Measurements from ENCODE around the gene PARD3B. TPM values are rescaled to one million over a fixed set of nuclear protein-coding genes. Genes with fewer than 3 reads are reported as not detected.

The PARD3B gene
- total and polyA plus RNA-seq, 5 donors from 2014 or later, result 0.03 to 0.68 (median 0.08) TPM; not detected in 1

DNA sequence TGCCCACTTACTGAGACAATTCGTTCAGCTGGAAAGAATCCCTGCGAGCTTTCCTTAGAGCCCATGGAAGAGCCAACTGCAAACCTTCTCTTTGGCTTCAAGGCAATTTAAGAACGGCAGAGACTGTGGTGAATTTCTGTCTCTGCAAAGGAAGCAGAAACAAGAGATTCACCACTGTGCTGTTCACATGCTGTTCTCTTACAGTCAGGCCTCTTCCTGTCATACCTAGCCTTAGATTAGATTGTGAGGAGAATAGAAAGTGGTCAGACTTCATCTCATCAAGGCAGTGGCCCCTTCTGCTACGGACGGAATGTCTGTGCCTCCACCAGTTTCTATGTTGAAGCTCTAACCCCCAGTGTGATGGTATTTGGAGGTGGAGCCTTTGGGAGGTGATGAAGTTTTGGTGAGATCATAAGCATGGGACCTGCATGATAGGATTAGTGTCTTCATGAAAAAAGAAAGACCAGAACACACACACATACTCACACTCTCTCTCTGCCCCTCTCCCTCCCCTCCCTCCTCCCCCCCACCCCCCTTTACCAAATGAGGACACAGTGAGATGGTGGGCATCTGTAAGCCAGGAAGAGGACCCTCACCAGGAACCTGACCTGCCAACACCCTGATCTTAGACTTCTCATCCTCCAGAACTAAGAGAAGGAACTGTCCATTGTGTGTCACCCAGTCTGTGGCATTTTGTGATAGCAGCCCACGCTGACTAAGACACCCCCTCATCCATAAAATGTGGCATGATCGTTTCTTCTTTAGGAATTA is 1091.5 kb downstream of the PARD3B start:
- Mint-ChIP-seq H3K36me3 (no peaks in the 10 kb centered on the region), H3K27ac (no peak overlapping the region), H3K4me1 (no peaks in the 10 kb centered on the region), H3K4me3 (no peak overlapping the region), H3K27me3 (peaks cover 6% of the 10 kb centered on the region), H3K9me3 (peaks cover 0 to 1% (median 0%) of the 10 kb centered on the region in 7 donors)
- no peaks in the 10 kb centered on the region for H3K9me3 ChIP-seq (ENCODE audit: control insufficient read depth in 2 of 2, low read length in 2 of 2)
- no peaks in the 10 kb centered on the region for H3K36me3 ChIP-seq (ENCODE audit: control insufficient read depth, insufficient read depth, low read length)
- H3K27ac ChIP-seq (ENCODE audit: insufficient read depth, low read length, poor library complexity, severe bottlenecking), result no peak overlapping the region
- no peaks in the 10 kb centered on the region for H3K4me1 ChIP-seq (ENCODE audit: control insufficient read depth, insufficient read depth, low read length, poor library complexity, severe bottlenecking)
- DNase-seq (peak in 1 of 3 donors; percentile 6), ATAC-seq (ENCODE audit: low read depth in 2 of 2) (no peak)
- H3K4me3 ChIP-seq (ENCODE audit: low read depth, low read length), result no peak overlapping the region
- peaks cover 2% of the 10 kb centered on the region for H3K27me3 ChIP-seq (ENCODE audit: control insufficient read depth, insufficient read depth, low read length)

DNA sequence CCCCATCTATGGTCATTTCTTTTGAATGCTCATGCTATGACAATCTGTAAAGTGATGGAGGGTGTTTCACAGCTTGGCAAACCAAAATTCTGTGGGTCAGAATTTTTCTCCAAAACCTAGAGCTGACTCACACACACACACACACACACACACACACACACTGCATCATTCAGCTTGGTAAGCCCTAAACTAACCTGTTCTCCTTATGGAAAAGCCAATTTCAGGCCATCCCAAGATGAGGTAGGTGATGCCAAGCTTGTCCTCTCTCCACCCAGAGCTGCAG is 1092.0 kb downstream of the PARD3B start:
- peaks cover 0 to 1% (median 0%) of the 10 kb centered on the region in 7 donors for H3K9me3 Mint-ChIP-seq
- H3K36me3 ChIP-seq (ENCODE audit: control insufficient read depth, insufficient read depth, low read length), result no peaks in the 10 kb centered on the region
- H3K27ac ChIP-seq (ENCODE audit: insufficient read depth, low read length, poor library complexity, severe bottlenecking), result no peak overlapping the region
- no peak overlapping the region for H3K4me3 Mint-ChIP-seq
- H3K4me3 ChIP-seq (ENCODE audit: low read depth, low read length), result no peak overlapping the region
- peaks cover 6% of the 10 kb centered on the region for H3K27me3 Mint-ChIP-seq
- H3K9me3 ChIP-seq (ENCODE audit: control insufficient read depth in 2 of 2, low read length in 2 of 2), result no peaks in the 10 kb centered on the region
- H3K4me1 ChIP-seq (ENCODE audit: control insufficient read depth, insufficient read depth, low read length, poor library complexity, severe bottlenecking), result no peaks in the 10 kb centered on the region
- no peaks in the 10 kb centered on the region for H3K4me1 Mint-ChIP-seq
- H3K36me3 Mint-ChIP-seq, result no peaks in the 10 kb centered on the region
- no peak overlapping the region for H3K27ac Mint-ChIP-seq
- DNase-seq, result no peak
- H3K27me3 ChIP-seq (ENCODE audit: control insufficient read depth, insufficient read depth, low read length), result peaks cover 2% of the 10 kb centered on the region
- no peak for ATAC-seq (ENCODE audit: low read depth in 2 of 2)

DNA sequence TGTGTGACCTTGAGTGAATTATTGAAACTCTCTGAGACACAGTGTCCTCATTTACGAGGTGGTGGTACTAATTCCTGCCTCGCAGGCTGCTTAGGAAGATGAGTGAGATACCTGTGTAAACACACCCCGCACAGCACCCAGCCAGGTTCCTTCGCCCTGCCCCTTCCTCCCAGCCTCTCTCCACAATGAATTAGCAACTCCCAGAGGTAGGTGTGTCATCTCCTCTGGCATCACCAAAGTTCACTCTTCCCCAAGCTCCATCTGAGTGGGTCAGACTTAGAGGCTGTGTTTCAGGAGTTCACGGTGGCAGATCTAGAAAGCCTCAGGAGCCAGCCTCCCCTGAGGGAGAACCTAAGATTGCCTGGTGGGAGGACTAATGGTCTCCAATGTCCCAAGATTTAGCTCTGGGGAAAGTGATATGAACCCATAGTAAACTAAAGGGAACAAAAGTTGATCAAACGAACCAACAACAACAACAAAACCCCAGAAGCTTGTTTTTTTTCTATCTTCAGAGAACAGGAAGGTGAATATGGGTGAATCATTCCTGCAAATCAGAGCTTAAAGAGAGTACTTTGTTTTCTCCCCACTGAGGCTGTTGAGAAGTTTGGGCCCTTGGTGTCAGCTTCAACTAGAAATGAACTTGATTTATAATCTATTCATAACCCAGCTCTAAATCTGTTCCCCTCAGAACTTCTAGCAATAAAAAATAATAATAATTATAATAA is 1092.7 kb downstream of the PARD3B start:
- Histone ChIP-seq H3K36me3 (ENCODE audit: control insufficient read depth, insufficient read depth, low read length) (no peaks in the 10 kb centered on the region), H3K4me3 (ENCODE audit: low read depth, low read length) (no peak overlapping the region), H3K9me3 (ENCODE audit: control insufficient read depth in 2 of 2, low read length in 2 of 2) (no peaks in the 10 kb centered on the region), H3K27me3 (ENCODE audit: control insufficient read depth, insufficient read depth, low read length) (peaks cover 2% of the 10 kb centered on the region), H3K4me1 (ENCODE audit: control insufficient read depth, insufficient read depth, low read length, poor library complexity, severe bottlenecking) (no peaks in the 10 kb centered on the region), H3K27ac (ENCODE audit: insufficient read depth, low read length, poor library complexity, severe bottlenecking) (no peak overlapping the region)
- H3K27me3 Mint-ChIP-seq, result peaks cover 6% of the 10 kb centered on the region
- no peaks in the 10 kb centered on the region for H3K4me1 Mint-ChIP-seq
- H3K27ac Mint-ChIP-seq, result no peak overlapping the region
- peaks cover 0 to 1% (median 0%) of the 10 kb centered on the region in 7 donors for H3K9me3 Mint-ChIP-seq
- no peak for ATAC-seq (ENCODE audit: low read depth in 2 of 2)
- H3K4me3 Mint-ChIP-seq, result no peak overlapping the region
- no peaks in the 10 kb centered on the region for H3K36me3 Mint-ChIP-seq
- no peak for DNase-seq

DNA sequence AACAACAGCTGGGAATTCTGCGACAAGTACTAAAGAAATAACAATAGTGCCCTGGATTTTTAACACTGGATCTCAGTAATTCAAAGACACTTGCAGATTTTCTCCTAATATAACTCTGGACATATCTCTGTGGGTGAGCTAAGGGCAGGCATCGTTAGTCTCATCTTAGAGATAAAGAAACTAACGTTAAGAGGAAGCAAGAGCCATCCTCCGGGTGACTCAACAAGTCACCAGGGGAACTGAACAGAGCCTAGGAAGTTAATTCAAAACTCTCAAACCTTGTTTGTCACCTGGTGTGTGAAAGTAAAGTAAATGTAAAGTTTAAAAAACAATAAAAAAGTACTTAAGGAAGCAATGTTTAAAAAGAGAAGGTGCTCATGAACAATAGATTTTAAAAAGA is 1095.4 kb downstream of the PARD3B start:
- H3K4me1 ChIP-seq (ENCODE audit: control insufficient read depth, insufficient read depth, low read length, poor library complexity, severe bottlenecking), result no peaks in the 10 kb centered on the region

DNA sequence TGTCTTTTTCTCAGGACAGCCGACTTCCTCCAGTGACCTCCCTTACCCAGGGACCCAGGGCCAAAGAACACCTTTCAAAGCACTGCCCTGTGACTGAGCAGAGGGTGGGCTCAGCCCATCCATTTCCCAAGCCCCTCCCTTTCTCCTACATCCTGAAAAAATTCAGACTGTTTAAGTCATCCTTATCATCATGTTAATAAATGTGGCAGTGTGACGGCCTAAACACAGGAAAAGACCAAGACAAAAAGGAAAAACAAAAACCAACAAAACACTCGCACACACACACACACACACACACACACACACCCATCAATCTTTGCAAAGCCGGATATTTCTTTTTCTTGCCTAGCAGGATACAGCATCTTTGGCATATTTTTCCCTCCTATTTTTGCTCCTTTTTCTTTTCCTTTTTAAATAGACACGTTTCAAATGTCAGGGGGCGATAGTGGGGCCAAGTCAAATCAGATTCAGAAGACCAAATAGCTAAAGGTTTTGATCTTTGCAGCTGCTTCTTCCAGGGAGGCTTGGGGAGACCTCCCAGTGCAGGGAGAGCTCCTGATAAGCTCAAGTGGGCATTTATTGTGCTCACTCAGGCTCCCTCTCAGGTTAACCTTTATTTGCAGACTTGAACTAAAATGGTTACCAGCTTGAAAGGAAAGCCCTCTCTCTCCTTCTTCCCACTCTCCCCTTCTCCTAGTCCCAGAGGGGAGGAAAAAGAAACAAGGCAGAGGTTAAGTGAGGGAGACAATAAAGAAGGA is 1097.5 kb downstream of the PARD3B start:
- H3K4me1 Mint-ChIP-seq, result no peaks in the 10 kb centered on the region
- DNase-seq (no peak), ATAC-seq (ENCODE audit: low read depth in 2 of 2) (no peak)
- Histone ChIP-seq H3K36me3 (ENCODE audit: control insufficient read depth, insufficient read depth, low read length) (no peaks in the 10 kb centered on the region), H3K27me3 (ENCODE audit: control insufficient read depth, insufficient read depth, low read length) (peaks cover 2% of the 10 kb centered on the region), H3K4me3 (ENCODE audit: low read depth, low read length) (no peak overlapping the region), H3K4me1 (ENCODE audit: control insufficient read depth, insufficient read depth, low read length, poor library complexity, severe bottlenecking) (no peaks in the 10 kb centered on the region), H3K27ac (ENCODE audit: insufficient read depth, low read length, poor library complexity, severe bottlenecking) (no peak overlapping the region), H3K9me3 (ENCODE audit: control insufficient read depth in 2 of 2, low read length in 2 of 2) (no peaks in the 10 kb centered on the region)
- H3K27ac Mint-ChIP-seq, result no peak overlapping the region
- H3K9me3 Mint-ChIP-seq, result peaks cover 0 to 1% (median 0%) of the 10 kb centered on the region in 7 donors
- H3K4me3 Mint-ChIP-seq, result no peak overlapping the region
- peaks cover 6% of the 10 kb centered on the region for H3K27me3 Mint-ChIP-seq
- no peaks in the 10 kb centered on the region for H3K36me3 Mint-ChIP-seq

More for the DNA sequence above, 1095.4 kb downstream of the PARD3B start:
- Histone ChIP-seq H3K27me3 (ENCODE audit: control insufficient read depth, insufficient read depth, low read length) (peaks cover 2% of the 10 kb centered on the region), H3K4me3 (ENCODE audit: low read depth, low read length) (no peak overlapping the region), H3K36me3 (ENCODE audit: control insufficient read depth, insufficient read depth, low read length) (no peaks in the 10 kb centered on the region), H3K27ac (ENCODE audit: insufficient read depth, low read length, poor library complexity, severe bottlenecking) (no peak overlapping the region), H3K9me3 (ENCODE audit: control insufficient read depth in 2 of 2, low read length in 2 of 2) (no peaks in the 10 kb centered on the region)
- H3K4me3 Mint-ChIP-seq, result no peak overlapping the region
- H3K4me1 Mint-ChIP-seq, result no peaks in the 10 kb centered on the region
- H3K27me3 Mint-ChIP-seq, result peaks cover 6% of the 10 kb centered on the region
- no peaks in the 10 kb centered on the region for H3K36me3 Mint-ChIP-seq
- H3K27ac Mint-ChIP-seq, result no peak overlapping the region
- DNase-seq (no peak), ATAC-seq (ENCODE audit: low read depth in 2 of 2) (no peak)
- peaks cover 0 to 1% (median 0%) of the 10 kb centered on the region in 7 donors for H3K9me3 Mint-ChIP-seq

DNA sequence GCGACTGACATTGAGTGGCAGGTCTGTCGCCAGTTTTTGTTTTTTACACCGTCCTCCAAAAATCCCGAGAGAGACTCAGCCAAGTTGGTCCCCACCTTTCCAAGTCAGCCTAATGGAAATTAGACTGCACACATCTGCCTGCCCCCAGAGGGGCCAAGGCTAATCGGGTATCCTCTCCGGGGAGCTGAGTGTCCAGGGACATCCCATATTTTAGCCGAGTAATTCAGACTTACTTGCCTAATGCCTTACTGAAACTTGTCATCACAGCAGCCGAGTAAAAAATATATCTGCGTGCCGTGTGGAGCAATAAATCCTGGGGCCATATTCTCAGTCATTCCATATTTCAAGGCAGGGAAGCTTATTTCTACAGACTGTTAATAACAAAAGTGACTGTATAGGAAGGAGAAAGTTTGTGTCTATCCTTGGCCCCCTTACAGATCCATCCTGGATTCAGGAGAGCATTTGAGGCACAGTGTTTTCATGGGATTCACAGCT is 1098.2 kb downstream of the PARD3B start:
- no peaks in the 10 kb centered on the region for H3K4me1 ChIP-seq (ENCODE audit: control insufficient read depth, insufficient read depth, low read length, poor library complexity, severe bottlenecking)
- no peak overlapping the region for H3K27ac ChIP-seq (ENCODE audit: insufficient read depth, low read length, poor library complexity, severe bottlenecking)
- H3K9me3 ChIP-seq (ENCODE audit: control insufficient read depth in 2 of 2, low read length in 2 of 2), result no peaks in the 10 kb centered on the region
- Mint-ChIP-seq H3K9me3 (peaks cover 0 to 1% (median 0%) of the 10 kb centered on the region in 7 donors), H3K4me3 (no peak overlapping the region), H3K27ac (no peak overlapping the region), H3K27me3 (peaks cover 6% of the 10 kb centered on the region), H3K36me3 (no peaks in the 10 kb centered on the region), H3K4me1 (no peaks in the 10 kb centered on the region)
- no peaks in the 10 kb centered on the region for H3K36me3 ChIP-seq (ENCODE audit: control insufficient read depth, insufficient read depth, low read length)
- no peak overlapping the region for H3K4me3 ChIP-seq (ENCODE audit: low read depth, low read length)
- no peak for DNase-seq
- peaks cover 2% of the 10 kb centered on the region for H3K27me3 ChIP-seq (ENCODE audit: control insufficient read depth, insufficient read depth, low read length)
- ATAC-seq (ENCODE audit: low read depth in 2 of 2), result no peak

DNA sequence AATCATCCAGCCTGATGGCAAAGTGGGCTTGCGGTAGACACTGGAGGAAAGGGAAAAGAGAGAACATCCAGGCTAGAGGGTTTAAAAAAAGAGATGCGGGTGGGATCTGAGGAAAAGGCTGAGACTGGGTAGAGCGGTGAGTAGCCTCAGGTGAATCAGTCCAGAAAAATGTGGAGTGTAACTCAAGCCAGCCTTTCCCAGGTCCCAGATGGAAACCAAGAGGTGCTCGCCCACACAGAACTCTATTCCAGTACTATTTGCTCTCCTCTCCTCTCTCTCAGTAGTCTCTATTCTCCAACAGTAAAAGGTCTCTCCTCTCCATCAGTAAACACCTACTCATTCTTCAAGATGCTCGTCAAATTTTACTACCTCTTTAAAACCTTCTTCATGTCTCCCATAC is 1098.7 kb downstream of the PARD3B start:
- ATAC-seq (ENCODE audit: low read depth in 2 of 2) (no peak), DNase-seq (no peak)
- H3K27me3 ChIP-seq (ENCODE audit: control insufficient read depth, insufficient read depth, low read length), result peaks cover 2% of the 10 kb centered on the region
- Mint-ChIP-seq H3K36me3 (no peaks in the 10 kb centered on the region), H3K27ac (no peak overlapping the region), H3K9me3 (peaks cover 0 to 1% (median 0%) of the 10 kb centered on the region in 7 donors), H3K27me3 (peaks cover under 1% of the 10 kb centered on the region), H3K4me3 (no peak overlapping the region), H3K4me1 (no peaks in the 10 kb centered on the region)
- no peaks in the 10 kb centered on the region for H3K4me1 ChIP-seq (ENCODE audit: control insufficient read depth, insufficient read depth, low read length, poor library complexity, severe bottlenecking)
- H3K27ac ChIP-seq (ENCODE audit: insufficient read depth, low read length, poor library complexity, severe bottlenecking), result no peak overlapping the region
- H3K9me3 ChIP-seq (ENCODE audit: control insufficient read depth in 2 of 2, low read length in 2 of 2), result no peaks in the 10 kb centered on the region
- no peak overlapping the region for H3K4me3 ChIP-seq (ENCODE audit: low read depth, low read length)
- no peaks in the 10 kb centered on the region for H3K36me3 ChIP-seq (ENCODE audit: control insufficient read depth, insufficient read depth, low read length)

Data from CD4-positive, CD25-positive, alpha-beta regulatory T cell (primary cell).